NCI-H82 treated with DMSO at 0.1 percent for 48 hours (cell line): ENCODE results near the gene DNAJA2.

Experiments
- DNase-seq: peaks from one replicate; lab custom pipeline; 2025; ENCODE audit not compliant: unreplicated experiment; lab: John Stamatoyannopoulos, UW

Gene DNAJA2

GRCh38 chr16:46906360-46907060 is 67.0 kb downstream of the DNAJA2 start:
- no peak for DNase-seq
